Activated effector memory CD4-positive, alpha-beta T cell treated with Interleukin-2 at 50 U/mL for 16 hours (primary cell): Measurements from ENCODE around the gene PAK5.

ENCODE experiments used
- DNase-seq: peaks from one replicate; pipeline ENCODE4 v3.0.0-alpha.2; 2020

PAK5 gene

DNA sequence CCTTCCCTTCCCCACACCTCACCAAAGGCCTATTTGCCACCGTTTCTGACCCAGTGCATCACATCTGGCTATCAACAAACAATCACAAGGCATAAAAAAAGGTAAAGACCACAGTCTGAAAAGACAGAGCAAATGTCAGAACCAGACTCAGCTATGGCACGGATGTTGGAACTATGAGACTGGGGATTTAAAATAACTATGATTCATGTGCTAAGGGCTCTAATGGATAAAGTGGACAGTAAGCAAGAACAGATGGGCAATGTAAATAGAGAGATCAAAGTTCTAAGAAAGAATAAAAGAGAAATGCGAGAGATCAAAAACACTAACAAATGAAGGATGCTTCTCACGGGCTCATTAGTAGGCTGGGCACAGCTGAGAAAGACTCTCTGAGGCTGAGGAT lies 225.0 kb downstream of the PAK5 start:
- DNase-seq: no peak

DNA sequence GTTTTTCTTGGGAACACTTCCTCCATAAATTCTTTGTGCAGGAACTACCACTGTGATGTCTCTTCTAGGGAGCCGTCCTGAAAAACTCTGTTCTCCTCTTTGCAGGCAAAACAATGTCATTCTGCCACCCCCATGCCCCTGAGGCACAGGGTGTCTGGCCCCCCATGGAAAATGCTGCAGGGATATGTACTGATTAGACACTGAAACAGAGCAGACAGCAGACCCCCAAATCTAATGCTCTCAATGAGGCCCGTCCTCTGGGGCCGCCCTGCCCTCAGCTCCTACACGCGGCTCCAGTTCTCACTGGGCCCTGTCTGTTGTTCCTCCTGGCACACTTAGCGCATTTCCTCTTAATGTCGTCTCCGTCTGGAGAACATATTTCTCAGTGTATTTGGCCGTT lies 227.0 kb downstream of the PAK5 start:
- DNase-seq: no peak

DNA sequence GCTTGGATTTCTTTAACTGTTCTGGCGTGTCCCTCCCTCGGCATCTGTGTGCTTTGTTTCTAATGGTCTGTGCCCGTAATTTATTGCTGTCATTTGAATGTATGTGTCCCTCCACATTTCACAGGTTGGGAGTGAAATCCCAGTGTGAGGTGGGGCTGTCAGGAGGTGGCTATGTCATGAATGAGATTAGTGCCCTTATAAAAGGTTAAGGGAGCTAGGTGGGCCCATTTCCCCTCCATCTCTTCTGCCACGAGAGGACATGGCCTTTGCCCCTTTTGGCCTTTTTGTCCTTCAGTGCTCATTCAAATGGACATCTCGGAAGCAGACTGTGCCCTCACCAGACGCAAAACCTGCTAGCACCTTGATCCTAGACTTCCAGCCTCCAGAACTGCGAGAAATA lies 228.2 kb downstream of the PAK5 start:
- DNase-seq: no peak

DNA sequence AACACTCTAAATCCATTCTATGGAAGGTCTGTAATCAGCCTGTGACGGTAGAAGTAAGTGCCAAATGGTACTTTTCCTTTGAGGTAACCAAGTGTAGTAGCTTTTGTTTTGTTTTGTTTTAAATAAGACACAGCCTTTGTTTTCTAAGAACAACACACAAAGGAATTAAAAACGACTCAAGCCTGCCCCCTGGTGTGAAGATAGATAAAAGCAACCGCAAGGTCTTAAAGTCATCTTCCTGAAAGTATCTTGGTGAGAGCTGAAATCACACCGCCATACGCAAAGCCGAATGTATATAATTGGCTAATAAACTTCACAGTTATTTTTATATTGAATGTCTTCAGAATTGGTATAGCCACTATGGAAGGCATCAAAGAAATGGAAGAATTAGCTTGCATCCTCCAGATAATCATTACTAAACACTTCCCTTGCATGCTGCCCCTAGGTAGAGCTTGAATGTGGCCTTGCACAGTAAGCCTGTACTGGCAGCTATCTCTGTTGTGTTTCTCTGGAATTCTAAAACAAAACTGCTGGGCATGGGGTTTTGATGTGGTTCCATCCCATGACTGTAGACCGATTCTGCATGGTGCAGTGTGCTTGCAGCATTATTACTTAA lies 228.9 kb downstream of the PAK5 start:
- DNase-seq: no peak

DNA sequence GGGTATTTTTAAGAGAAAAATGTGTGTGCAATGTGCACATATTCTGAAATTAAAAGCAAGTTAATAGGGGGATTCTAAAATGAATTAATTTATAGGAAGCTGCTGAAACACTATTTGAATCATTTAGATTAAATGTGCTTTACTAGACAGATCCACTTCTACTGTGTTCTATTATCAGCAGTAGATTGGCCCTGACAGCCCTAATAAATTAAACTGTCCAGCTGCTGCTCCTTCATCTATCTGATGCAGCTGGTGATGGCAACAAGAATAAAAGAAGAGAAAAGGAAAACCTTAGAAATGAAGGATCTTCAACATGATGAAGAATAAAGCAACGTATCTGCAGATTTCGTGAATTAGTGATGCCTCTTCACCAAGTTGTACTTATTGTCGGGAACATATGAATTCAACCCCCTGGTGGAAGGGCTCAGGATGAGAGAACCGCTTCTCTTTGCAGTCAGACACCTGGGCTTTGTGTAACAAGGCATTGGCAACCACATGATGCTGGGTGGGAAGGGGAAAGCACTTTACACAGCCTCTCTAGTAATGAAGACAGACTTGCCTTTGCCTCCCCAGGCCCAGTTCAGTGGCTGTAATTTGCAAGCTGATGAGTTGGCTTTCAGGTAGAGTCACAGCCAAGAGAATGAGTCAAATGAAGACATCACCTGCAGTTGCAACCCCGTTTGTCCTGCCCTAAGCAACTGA lies 230.1 kb downstream of the PAK5 start:
- no peak for DNase-seq

DNA sequence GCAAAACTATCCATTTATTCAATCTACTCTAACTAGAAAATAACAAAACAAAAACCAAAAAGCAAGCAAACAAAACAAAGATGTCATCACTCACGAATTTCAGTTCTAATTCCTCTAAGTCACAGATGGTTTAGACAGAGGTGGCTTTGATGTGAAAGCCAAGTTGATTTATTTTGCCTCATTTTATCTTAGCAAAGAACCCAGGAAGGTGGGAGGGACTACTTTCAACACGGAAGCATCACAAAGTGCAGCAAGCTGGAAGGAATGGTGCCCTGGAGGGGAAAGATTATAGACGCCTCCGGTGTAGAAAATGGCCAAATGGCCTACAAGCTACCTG lies 236.1 kb downstream of the PAK5 start:
- no peak for DNase-seq

DNA sequence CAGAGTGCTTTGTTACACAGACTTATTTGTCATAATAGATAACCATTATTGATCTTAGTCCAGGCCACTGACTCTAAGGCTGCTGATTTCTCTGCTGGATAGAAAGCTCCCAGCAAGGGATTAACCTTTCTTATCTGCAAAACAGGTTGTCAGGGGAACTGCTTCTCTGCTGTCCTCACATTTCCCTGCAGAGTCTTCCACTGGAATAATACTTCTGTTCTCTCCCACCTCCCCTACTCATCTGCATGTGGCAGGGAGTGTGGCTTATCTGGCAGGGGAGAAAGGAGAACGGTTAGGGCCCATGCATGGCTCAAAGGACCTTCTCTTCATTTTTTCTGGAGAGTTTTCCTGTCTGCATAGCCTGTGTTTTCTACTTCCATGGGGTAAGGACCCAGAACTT lies 238.3 kb downstream of the PAK5 start:
- no peak for DNase-seq

DNA sequence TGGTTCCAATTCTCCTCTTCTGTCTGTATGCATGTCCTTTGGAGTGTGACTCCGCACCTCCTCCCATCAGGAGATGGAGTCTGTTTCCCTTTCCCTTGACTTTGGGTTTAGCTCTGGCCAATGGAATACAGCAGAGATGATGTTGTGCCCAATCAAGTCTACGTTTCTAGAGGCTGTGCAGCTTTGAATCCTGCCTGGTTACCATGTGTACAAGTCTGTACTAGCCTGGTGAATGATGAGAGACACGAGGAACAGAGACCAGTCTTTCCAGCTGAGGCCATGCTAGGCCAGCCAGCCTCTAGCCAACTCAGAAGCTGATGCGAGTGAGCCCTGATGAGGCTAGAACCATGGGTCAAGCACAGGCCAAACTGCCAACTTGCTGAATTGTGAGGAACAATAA lies 241.3 kb downstream of the PAK5 start:
- no peak for DNase-seq

DNA sequence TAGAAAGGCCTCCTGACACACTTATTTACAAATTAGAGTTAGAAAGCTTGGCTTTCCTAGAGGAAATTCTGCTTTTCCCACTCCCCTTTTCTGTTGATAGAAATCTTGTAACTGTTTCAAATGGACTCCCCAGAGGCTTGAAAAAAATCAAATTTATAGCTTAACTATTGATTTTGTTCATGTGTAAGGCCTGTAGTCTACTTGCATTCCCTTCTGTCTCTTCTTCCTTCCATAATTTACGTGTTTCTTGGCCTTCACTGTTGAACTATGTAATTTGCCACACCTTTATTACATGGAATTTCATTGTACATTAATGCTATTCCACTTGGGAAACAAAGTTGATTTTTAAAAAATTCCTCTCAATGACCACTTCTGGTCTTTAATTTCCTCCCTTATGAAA lies 243.1 kb downstream of the PAK5 start:
- DNase-seq: no peak

DNA sequence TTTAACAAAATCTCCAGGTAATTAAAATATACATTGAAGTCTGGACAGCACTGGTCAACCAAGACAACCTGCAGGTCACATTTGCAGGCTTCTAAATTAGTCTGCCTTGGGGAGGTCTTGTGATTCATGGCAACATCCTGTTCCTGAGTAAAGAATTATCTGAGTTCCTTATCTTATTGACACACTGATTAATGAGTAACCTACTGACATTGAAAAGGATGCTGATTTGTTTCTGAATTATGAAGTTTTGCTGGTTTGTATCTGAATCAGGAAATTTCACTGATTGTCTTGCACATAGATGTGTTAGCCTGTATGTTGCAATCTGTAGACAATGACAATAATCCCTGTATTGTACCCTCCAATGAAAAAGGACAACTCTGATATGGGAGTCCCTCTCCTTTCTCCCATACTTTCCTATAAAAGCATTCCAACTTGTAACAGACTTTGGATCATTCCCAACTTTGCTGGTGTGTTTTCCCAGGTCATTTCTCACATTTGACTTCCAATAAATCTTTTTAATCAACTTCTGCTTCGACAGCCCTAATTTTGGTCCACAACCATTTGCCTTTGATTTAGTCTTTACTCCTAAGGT lies 244.5 kb downstream of the PAK5 start:
- DNase-seq: no peak

DNA sequence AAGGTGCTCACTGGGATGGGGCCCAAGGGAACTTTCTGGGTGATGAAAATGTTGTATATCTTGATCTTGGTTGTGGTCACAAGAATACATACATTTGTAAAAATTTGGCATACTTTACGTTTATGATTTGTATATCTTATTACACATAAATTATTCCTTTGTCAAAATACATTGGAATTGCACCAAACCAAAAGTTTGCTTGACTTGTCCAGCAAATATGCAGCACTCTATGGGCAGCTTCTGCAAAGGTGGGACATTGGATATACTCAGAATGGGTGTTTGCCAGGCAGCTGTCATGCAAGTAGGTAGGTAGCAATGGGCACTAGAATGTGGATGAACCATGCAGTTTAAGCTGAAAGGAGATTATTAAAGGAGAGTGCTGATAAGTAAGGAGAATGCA lies 246.5 kb downstream of the PAK5 start:
- no peak for DNase-seq

DNA sequence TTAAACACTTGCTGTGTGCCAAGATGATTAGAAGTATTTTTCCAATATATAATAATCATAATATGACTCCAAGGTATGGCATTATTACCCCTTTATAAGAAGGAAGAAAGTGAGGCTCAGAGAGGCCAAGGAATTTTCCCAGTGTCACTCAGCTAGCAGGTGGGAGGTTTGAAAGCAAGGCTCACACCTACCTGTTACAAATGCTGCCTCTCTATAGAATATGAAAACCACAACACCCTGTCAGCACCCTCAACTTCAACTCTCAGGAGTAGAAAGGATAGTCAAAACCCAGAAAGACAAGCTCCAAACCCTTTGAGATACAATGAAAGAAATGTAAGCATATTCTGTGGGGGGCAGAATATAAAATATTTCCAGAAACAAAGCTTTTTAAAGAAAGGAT lies 247.8 kb downstream of the PAK5 start:
- DNase-seq: no peak

DNA sequence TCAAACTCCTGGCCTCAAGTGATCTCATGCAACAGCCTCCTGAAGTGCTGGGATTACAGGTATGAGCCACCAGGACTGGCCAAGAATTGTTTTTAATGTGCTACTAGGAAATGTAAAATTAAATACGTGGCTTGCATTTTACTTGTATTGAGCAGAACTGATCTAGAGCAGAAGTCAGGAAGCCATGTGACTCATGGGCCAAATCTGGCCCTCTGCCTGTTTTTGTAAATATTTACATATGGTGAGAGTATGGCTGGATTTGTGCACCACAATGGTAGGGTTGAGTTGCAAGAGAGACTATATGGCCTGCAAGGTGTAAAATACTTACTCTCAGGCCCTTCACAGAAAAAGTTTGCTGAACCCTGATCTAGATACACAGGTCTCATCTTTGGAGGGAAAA lies 248.7 kb downstream of the PAK5 start:
- no peak for DNase-seq

DNA sequence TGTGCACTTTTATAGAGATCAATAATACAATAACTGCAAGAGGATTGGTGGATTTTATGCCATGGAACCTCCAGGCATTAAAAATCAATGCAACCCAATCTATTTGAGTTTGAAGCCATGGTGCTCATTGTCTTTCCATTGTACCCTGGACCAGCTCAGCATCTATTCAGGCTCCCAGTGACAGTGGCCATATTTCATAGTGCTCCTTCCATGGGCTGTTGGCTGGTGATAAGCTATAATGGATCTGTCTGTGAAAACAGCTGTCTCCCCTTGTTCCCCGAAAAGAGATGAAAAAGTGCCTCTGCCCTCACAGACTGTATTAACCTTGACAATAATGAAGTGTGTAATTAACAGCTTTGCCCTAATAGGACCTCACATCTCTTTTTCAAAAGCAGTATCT lies 250.2 kb downstream of the PAK5 start:
- no peak for DNase-seq

DNA sequence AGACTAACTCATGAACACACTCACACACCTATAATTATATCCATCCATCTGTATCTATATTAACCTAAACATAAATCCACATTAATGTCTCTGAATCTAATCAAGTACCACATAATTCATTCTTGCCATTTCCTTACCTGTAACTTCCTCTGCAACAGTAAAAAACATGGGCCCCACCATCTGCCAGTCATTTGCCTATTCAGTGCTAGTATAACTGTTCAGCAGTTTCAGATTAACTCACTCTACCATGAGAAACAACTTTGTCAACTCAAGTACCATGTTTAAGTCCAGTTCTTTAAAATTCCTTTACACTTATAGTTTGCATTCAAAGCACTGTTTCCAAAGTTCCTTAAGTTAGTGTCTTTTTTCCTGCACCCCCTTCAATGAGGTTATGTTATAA lies 255.7 kb downstream of the PAK5 start:
- DNase-seq: no peak

DNA sequence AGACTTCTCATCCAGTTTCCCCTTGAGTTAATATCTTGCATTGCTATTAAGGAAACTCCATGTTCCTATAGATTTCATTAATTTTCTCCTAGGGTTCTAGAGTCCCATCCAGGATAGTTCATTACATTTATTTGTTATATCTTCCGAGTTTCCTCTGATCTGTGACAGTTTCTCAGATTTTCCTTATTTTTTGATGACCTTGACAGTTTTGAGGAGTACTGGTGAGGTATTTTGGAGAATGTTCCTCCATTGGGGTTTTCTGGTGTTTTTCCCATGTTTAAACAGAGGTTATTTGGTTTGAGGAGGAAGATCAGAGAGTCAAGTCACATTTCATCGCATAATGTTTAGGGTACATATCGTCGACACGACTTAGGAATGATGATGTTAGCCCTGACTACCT lies 256.7 kb downstream of the PAK5 start:
- DNase-seq: no peak

DNA sequence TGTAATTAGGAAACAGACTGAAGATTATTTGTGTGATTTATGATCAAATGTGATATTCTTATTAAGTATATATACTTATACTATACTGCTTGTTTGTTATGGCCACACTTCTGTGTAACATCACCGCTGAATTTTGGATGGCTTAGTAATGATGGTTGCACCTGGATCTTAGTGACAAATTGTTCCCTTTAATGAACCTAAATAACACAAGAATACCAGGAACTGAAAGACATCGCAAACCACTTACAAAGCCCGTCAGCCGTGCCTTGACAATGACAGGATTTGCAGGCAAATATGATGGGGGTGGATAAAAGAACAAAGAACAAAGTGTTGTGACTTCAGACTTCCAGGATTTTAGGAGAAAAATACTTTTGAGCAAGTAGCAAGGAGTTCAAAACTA lies 257.4 kb downstream of the PAK5 start:
- no peak for DNase-seq

DNA sequence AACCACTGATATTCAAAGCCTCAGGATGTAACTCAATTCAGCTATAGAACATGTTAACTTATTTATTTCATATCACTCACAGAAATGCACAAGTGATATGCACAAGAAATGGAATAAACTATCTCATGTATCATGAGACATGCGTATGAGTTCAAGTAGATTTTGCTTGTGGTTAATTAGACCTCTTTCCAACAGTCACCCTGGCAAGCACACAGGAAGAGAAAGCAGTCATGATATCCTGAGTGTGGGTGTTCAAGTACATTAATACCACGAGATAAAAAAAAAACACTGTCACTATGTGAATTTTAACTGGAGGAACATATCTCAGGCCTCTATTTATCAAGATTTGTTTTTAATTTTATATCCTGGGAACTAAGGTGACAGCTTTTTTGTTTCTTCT lies 260.3 kb downstream of the PAK5 start:
- DNase-seq: no peak

DNA sequence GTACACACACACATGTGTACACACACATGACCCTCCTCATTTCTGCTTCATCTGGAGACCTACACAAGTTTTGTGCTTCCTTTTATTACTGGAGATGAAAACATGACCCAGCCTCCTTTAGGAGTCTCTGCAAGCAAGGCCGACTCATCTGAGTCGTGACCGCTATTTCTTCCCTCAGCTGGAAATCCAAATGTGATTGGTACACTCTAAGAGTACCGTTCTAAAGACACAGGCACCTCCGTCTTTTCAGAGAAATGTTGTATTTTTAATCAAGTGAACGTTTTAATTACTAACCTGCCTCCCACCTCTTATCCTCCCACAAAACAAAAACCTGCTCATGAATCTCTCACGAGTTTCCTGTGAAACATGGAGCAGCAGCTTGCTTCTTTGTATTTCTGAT lies 261.5 kb downstream of the PAK5 start:
- DNase-seq: no peak

DNA sequence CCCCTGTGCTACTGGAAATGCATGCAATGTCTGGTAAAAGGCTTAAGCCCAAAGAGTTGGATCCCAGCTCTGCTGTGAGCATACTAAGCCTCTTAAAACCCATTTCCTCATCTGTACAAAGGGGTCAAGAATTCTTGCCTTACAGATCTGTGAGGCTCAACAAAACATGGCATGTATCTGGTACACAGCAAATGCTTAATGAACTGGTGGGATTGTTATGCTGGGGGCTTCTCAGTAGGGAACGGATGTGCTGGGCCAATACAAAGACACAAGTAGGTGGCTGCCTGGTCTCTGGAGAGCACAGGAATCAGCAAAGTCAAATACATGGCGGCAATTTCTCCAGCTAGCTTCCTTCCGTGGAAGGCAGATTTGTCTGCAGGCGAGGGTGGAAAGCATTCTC lies 262.2 kb downstream of the PAK5 start:
- no peak for DNase-seq

DNA sequence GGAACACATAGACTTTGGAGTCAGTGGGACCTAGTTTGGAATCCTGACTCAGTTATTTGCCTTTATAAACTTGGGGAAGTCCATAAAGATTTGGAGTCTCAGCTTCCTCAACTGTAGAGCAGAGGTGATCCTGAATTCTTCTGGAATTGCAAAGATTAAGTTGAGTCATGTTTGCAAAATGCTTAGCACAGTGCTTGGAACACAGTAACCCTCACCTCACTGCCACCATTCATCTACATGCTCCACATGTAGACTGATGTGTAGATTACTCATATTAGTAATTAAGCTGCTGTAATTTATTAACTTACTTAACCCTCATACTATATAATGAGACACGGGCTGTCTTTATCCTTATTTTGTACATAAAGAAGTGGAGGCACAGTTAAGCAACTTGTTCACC lies 263.0 kb downstream of the PAK5 start:
- DNase-seq: no peak

DNA sequence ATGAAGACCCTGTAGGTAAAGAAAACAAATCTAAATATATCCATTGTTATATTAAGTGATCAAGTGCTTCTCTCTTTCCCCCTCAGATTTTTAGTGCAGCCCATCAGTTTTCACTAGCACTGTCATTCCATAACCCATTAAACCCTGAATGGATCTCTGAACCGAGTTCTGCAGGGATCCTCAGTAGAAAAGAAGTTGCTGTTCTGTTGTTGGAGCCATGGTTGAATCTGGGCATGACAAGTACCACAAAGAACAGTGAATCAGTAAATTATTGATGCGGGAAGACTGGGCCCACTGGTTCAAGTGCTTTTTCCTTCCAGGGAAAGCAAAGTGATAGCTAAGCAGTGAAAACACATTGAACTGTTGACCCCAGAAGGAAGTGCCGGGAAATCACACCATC lies 264.1 kb downstream of the PAK5 start:
- no peak for DNase-seq

DNA sequence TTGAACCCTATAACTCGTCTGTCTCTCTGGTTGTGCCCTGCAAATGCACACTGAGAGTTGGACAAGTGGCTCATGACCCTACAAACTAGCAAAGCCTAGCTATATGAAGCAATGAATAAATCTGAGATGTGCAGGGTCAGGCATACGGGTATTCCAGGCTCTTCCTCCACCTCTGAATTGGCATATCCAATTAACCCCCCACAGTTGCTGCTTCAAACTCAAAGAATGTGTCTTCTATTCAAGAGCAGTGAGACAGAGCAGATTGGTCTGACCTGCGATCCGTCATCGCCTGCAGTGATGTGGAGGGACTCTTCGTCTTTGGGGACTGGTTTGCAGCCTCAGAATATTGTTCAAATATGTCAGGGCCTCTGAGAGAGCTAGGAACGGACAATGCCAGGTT lies 264.7 kb downstream of the PAK5 start:
- no peak for DNase-seq

DNA sequence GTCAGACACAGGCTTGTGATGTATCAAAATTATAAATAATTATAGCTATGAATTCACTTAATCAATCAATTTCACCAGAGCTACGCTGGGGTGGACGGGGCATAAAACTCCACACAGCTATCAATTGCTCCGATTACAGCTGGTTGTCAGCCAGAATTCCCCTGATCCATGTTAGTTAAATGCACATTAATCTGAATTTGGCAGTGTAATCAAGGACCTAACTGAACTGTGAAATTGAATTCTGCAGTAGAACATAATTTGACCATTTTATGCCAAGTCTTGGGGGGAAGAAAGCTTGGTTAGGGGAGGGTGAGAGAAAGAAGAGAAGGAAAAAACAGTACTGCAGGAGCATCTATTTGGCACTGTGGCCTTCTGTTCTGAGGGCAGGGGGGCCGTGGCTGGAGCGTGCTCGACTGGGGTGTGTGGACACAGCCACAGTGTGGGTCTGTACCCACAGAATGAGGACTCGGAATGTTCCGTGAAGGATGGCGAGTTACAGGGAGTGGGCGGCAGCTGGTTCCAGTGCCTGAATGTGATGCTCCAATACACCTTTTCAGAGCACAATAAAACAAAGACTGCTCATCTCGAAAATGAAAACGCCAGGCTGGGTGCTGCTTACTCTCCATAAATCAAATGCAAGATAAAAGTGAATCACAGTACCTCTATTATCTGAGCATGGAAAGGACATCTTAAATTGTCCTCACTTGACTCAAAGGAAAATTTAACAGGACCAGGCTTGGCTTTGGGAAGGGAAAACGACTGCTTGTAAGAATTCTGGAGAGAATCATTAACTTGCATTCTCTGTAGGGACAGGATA lies 265.3 kb downstream of the PAK5 start:
- DNase-seq: no peak
